Hepatocyte (in vitro differentiated cells): Measurements from ENCODE around the gene COA1.

Experiments
- CTCF ChIP-seq: fragments of 200-600 bp; sonication (generic); IDR thresholded peaks from 2 replicates; pipeline ENCODE4 v1.5.1; 2016; ENCODE audit warnings: antibody characterized with exemption, mild to moderate bottlenecking; ENCODE audit not compliant: poor library complexity
- EZH2 ChIP-seq: fragments of 200-600 bp; sonication (generic); IDR thresholded peaks from 2 replicates; pipeline ENCODE4 v1.6.1; 2016; ENCODE audit warnings: antibody characterized with exemption, mild to moderate bottlenecking, borderline replicate concordance

GRCh38 chr7:43716598-43716997, 12.7 kb downstream of the COA1 start:
- TF ChIP-seq CTCF (no peak), EZH2 (no peak)
